Measurements from ENCODE around the gene GCGR.

GCGR gene

GRCh38 chr17:81812571-81813370, 8.8 kb downstream of the GCGR start:
- no peak for DNase-seq

DNA sequence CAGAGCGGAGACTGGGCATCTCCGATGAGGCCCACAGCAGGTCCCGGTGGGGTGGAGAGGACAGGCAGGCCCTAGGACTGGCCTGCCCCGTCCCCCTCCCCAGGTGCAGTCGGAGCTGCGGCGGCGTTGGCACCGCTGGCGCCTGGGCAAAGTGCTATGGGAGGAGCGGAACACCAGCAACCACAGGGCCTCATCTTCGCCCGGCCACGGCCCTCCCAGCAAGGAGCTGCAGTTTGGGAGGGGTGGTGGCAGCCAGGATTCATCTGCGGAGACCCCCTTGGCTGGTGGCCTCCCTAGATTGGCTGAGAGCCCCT, 9.4 kb downstream of the GCGR start:
- DNase-seq: no peak

GRCh38 chr17:81813861-81814683, 10.1 kb downstream of the GCGR start:
- DNase-seq: no peak

DNA sequence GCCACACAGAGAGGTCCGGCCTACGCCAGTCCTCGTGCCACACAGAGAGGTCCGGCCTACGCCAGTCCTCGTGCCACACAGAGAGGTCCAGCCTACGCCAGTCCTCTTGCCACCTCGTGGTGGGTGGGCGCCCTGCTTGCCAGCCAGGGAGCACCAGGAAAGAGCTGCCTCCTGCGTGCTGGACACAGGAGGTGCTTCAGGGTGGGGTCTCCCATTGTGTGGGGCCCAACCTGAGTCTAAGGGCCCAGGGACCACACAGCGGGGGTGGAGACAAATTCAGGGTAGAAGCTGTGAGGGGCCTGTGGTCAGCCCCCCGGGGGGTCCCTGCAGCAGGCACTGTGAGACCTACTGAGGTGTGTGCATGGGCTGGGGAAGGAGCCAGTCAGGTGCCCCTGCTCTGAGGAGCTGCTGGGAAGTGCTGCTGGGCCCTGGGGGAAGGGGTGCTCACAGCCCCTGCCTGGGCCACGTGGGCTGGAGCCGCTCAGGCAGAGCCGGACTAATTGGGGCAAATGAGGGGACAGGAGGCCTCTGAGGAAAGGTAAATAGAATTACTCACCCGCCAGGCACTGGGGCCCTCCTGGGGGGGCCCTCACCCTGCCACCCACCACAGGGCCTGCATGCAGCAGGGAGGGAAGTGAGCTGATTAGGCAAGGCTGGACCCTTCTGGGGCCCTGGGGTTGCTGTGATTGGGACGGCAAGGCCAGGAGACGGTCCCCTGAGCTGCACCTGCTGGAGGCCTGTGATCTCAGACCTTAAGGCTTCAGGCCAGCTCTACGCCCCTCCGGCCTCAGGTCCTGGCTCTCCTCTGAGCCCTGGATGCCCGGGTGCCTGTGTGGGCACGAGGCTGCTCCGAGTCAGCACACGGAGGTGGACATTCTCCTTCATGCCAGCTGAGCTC, 11.0 kb downstream of the GCGR start:
- DNase-seq: no peak

DNA sequence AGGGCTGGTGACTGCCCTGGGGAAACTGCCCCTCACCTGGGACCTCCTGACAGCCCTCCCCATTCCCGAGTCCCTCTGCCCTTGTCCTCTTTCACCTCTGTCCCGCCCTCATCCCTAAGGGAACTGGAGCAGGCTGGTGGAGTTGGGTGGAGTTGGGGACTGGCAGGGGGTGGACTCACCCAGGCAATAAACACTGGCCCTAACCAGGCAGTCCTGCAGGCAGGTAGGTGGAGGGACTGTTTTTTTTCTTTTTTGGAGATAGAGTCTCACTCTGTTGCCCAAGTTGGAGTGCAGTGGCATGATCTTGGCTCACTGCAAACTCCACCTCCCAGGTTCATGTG, 11.7 kb downstream of the GCGR start:
- no peak for DNase-seq

- no peak for DNase-seq
Observed at GRCh38 chr17:81817758-81818147, 13.8 kb downstream of the GCGR start.

DNA sequence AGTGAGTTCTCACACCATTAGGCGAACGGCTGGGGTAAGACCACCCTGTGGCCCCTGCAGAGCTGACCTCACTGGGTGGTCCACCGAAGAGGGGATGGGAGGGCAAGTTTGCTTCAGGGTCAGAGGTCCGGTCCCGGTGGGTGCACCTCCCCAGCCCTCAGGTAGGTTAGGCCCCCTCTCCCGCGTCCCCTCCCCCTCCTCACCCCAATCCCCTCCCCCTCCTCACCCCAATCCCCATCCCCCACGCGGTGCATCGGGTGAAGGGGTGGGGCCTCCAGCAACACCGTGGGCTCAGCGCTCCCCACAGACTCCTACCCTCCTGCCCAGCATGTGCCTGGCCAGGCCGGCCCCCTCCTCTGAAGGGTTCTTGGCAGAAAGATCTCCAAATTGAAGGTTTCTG, 15.8 kb downstream of the GCGR start:
- no peak for DNase-seq

GRCh38 chr17:81821147-81821546, 17.2 kb downstream of the GCGR start:
- DNase-seq: no peak

- DNase-seq: peak; percentile 84
Observed at GRCh38 chr17:81821603-81822311, 17.8 kb downstream of the GCGR start.

DNA sequence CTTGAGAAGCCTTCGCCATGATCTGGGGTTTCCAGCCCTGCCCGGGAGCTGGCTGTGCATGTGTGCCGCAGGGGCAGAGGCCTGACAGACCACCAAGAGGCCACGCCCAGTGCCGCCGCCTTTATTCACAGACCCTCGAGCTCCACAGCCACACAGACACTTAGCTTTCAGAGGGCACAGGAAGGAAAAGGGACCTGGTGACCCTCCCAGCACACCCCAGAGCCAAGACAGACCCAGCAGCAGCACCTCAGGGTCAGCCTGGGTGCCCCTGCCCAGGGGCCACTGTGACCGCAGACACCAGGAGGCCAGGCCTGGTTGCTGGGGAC, 18.3 kb downstream of the GCGR start:
- DNase-seq: no peak

DNA sequence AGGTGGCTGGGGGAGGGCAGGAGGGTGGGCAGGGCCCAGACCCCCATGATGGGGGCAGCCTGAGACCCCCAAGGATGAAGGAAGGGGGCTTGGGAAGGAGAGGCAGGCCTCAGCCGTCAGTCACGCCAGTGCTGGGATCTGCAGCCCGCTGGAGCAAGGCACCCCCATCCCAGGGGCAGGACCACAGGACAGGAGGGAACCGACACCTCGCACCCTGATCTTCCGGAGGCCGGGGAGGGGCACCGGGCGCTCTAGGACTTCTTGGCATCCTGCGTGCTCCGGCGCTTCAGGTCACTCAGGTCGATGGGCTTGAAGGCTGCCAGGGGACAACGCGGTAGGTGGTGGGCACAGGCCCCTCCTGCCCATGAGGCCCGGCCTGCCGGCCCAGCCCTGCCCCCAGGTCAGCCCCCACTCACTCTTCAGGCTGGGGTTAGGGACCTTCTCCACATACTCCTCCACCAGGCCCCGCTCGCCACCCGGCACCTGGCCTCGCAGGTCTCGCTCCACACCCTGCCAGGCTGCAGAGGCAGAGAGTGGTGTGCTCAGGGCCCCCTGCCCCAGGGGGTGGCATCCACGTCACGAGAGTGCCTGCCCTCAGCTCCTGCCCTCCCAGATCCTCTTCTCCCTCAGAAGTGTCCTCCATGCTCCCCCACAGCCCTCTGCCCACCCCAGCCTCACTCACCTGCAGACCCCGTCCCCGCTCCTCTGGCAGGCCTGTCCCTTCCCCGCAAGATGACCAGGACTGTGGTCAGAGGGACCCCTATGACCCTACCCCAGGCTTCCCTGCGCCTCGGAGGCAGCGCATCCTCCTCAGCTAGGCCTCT, 19.3 kb downstream of the GCGR start:
- no peak for DNase-seq

DNA sequence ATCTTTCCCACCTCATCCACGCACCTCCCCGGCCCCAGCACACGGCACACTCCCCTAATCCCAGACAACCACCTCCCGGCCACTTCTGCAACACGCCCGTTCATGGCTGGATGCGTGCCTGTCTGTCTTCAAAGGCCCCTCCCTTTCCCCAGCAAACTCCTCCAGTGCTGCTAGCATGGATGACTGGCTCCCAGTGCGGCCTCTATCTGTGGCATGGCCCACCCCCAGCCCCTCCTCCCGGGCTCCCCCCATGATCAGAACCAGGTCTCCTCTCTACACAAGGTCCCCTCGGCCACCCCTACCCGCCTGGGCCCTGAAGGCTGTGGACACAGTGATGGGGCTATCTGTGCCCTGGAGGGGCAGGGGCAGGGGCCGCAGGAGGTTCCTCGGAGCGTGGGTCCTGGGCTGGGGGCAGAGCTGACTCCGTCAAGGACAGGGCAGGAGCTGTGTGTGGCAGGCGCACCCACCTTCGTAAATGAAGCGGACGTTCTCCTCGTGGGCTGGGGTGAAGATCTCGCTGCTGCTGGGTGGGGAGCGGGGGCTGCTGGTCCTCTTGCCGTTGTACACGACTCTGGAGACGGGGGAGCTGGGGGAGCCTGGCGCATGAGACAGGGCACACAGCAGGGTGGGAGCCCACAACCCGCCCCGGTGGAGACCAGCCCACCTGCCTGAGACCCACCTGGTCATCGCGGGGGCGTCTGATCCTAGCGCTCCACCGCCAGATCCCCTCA, 20.0 kb downstream of the GCGR start:
- DNase-seq: no peak

- DNase-seq: no peak
Observed at GRCh38 chr17:81824595-81824994, 20.6 kb downstream of the GCGR start.

- DNase-seq: no peak
Observed at GRCh38 chr17:81825841-81826466, 22.0 kb downstream of the GCGR start.

- no peak for DNase-seq
Observed at GRCh38 chr17:81828656-81829055, 24.7 kb downstream of the GCGR start.

- no peak for DNase-seq
Observed at GRCh38 chr17:81829858-81830257, 25.9 kb downstream of the GCGR start.

- DNase-seq: peak; percentile 81
Observed at GRCh38 chr17:81831563-81831956, 27.6 kb downstream of the GCGR start.

DNA sequence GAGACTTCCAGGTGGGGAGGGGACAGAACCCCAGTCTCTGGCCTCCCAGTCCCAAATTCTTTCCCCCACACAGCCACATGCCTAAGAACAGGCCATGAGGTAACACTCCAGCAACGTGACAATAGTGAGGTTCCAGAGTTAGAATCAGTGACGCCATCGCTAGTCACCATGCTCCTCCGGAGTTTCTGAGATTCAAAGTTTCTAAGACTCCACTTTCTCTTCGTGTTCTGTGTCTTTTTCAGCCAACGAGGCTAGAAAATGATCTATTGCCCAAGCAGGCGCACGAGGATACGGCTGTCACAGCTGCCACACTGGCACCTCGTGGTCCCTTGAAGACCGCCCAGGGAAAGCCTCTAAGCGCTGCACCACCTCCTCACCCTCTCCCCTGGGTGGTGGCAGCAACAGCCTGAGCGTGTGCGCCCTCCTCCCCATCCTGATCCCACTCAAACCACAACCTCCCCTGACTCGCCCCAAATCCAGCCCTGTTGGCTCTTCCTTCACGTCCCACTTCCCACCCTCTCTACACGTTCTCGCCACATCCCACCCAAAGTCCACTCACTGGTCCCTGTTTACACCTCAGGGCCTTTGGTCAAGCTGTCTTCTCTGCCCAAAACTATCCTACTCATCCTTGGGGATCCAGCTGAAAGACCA, 28.1 kb downstream of the GCGR start:
- DNase-seq: peak; percentile 80

- DNase-seq: peak; percentile 67
Observed at GRCh38 chr17:81832608-81833159, 28.7 kb downstream of the GCGR start.
